Measurements from ENCODE around the gene FBXL3. TPM values are rescaled to one million over a fixed set of nuclear protein-coding genes. Genes with fewer than 3 reads are reported as not detected.
A peak's percentile ranks its signal among the peaks of the same experiment; 100 is the strongest.

FBXL3 gene
- total and polyA plus RNA-seq, 7 donors = 12.5 to 41.3 (median 24.9) TPM

DNA sequence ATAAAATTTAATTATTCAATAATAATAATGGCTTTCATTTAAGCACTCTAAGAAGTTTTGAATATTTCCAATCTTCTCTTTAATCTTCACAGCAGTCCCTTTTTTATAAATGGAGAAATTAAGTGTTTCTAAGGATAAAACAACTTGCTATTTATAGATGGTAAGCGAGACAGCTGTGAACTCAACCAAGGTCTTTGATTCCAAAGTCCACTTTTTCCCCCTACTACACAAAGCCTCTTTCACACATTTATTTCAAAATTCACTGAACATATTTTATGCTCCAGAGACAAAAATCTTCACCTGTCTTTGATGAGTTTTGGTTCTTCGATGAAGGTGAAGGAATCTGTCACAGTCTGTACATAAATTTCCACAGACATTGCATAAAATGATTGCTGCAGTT is 34.4 kb upstream of the FBXL3 start:
- 49 to 60% (median 50%) methylated on average over 2 of the region's 2 CpGs for WGBS, 3 donors
- TF ChIP-seq, protein P1, sequence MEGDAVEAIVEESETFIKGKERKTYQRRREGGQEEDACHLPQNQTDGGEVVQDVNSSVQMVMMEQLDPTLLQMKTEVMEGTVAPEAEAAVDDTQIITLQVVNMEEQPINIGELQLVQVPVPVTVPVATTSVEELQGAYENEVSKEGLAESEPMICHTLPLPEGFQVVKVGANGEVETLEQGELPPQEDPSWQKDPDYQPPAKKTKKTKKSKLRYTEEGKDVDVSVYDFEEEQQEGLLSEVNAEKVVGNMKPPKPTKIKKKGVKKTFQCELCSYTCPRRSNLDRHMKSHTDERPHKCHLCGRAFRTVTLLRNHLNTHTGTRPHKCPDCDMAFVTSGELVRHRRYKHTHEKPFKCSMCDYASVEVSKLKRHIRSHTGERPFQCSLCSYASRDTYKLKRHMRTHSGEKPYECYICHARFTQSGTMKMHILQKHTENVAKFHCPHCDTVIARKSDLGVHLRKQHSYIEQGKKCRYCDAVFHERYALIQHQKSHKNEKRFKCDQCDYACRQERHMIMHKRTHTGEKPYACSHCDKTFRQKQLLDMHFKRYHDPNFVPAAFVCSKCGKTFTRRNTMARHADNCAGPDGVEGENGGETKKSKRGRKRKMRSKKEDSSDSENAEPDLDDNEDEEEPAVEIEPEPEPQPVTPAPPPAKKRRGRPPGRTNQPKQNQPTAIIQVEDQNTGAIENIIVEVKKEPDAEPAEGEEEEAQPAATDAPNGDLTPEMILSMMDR (IDR thresholded peaks at IDR 0.05) = no peak
- Histone ChIP-seq H3K4me1 (peaks cover 4% of the 10 kb centered on the region), H3K9me3 (no peaks in the 10 kb centered on the region), H3K36me3 (ENCODE audit: insufficient read depth in 1 of 2, low read depth in 1 of 2) (peaks cover 6 to 93% of the 10 kb centered on the region in 2 donors), H3K27ac (no peak overlapping the region), H3K27me3 (ENCODE audit: insufficient read depth in 3 of 3, low read length in 2 of 3) (no peaks in the 10 kb centered on the region), H3K4me3 (no peak overlapping the region)
- ATAC-seq (no peak), DNase-seq (no peak)
- intact Hi-C loops (cut with DNase I) = no loop called here

DNA sequence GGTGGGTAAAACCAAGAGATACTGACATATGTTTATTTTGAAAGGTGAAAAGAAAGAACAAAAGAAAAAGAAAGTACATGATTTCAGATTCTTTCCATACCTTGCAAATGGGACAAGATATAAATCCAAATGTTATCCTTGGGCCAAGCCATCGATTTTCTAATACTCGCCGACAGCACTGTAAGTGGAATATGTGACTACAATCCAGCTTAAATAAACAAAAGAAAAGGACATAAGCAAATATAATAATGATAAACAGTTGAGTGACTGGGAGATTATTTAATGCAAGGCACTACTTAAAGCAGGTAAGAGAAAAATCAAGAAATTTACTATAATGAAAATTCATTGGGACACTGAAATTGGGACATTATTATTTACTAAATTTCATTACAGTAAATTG is 29.9 kb upstream of the FBXL3 start:
- Histone ChIP-seq H3K4me3 (no peak overlapping the region), H3K4me1 (peaks cover 6% of the 10 kb centered on the region), H3K27ac (no peak overlapping the region), H3K27me3 (ENCODE audit: insufficient read depth in 3 of 3, low read length in 2 of 3) (no peaks in the 10 kb centered on the region), H3K36me3 (ENCODE audit: insufficient read depth in 1 of 2, low read depth in 1 of 2) (peaks cover 3 to 91% of the 10 kb centered on the region in 2 donors), H3K9me3 (no peaks in the 10 kb centered on the region)
- DNase-seq (no peak), ATAC-seq (no peak)
- TF ChIP-seq, protein P1 (IDR thresholded peaks at IDR 0.05) = no peak
- WGBS, 3 donors = 85 to 96% (median 95%) methylated on average over 3 of the region's 3 CpGs
- intact Hi-C loops (cut with DNase I) = loop anchor here in 1 of 2 donors (2.0 kb wide), 1 partner anchor 30 kb away; the partner anchor contains the start of gene FBXL3

DNA sequence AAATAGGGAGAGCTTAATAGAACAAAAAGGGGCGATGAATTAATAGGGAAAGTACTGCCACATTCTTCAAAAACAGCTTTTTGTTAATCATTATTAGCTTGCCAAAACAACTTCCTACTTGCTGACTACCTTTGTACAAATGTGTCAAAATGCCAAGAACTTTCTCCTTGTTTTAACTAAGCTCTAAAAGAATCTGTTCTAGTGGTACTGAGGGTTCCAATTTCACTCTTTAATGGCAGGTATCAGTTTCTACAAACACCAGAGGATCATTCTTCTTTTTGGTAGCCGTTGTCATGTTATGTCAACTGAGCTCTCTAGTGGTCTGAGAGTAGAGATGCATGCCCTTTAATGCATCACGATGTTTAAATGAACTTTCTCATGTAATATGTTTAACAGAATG is 29.4 kb upstream of the FBXL3 start:
- Histone ChIP-seq H3K27me3 (ENCODE audit: insufficient read depth in 3 of 3, low read length in 2 of 3) (no peaks in the 10 kb centered on the region), H3K9me3 (no peaks in the 10 kb centered on the region), H3K4me3 (no peak overlapping the region), H3K36me3 (ENCODE audit: insufficient read depth in 1 of 2, low read depth in 1 of 2) (peaks cover 3 to 91% of the 10 kb centered on the region in 2 donors), H3K4me1 (peaks cover 6% of the 10 kb centered on the region), H3K27ac (no peak overlapping the region)
- intact Hi-C loops (cut with DNase I) = loop anchor here in 1 of 2 donors (2.0 kb wide), 1 partner anchor 30 kb away; the partner anchor contains the start of gene FBXL3
- WGBS, 3 donors = 42 to 53% (median 44%) methylated on average over 3 of the region's 3 CpGs
- TF ChIP-seq, protein P1 (IDR thresholded peaks at IDR 0.05) = no peak
- DNase-seq (no peak), ATAC-seq (peak in 2 of 4 donors; percentile 43 to 94)

DNA sequence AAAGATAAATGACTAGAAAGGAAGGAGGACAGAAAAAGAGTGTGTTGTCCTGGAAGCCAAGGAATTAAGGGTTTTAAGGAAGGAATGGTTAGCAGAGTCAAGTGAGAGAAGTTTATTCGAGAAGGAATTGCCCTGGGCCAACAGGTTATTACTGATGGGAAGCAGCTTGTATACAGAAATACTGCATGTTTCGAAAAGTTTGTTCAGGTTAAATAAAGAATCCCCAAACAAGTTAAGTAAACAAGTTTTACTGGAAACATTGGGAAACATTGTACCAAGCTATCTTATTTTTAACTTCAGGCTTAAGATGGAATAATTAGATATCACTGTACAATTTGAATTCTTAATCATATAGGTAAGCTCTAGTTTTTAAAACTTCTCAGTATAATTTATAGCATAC is 28.2 kb upstream of the FBXL3 start:
- no peaks in the 10 kb centered on the region for H3K9me3 ChIP-seq
- peaks cover 6% of the 10 kb centered on the region for H3K4me1 ChIP-seq
- no peak overlapping the region for H3K27ac ChIP-seq
- intact Hi-C loops (cut with DNase I) = no loop called here
- ATAC-seq (no peak), DNase-seq (no peak)
- no peak overlapping the region for H3K4me3 ChIP-seq
- TF ChIP-seq, protein P1 (IDR thresholded peaks at IDR 0.05) = no peak
- WGBS, 3 donors = 94 to 98% (median 94%) methylated on average over 2 of the region's 2 CpGs
- no peaks in the 10 kb centered on the region for H3K27me3 ChIP-seq (ENCODE audit: insufficient read depth in 3 of 3, low read length in 2 of 3)
- peaks cover 3 to 92% of the 10 kb centered on the region in 2 donors for H3K36me3 ChIP-seq (ENCODE audit: insufficient read depth in 1 of 2, low read depth in 1 of 2)

DNA sequence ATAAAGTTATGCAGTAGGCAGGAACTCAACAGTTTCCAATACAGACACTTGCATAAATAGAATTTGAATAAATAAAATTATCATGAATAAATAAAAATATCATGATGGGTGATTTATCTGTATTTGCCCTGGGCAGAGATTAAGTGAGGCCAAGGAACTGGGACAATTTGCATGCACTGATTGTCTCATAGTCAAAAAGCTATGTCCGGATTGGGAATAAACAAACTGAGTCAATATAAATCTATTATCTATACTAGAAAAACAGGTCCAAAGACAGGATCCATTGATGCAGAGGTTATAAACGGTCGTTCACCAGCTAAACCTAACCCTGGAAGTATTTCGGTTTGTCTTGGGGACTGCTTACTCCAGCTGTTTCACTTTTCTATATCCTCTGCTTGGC is 26.2 kb upstream of the FBXL3 start:
- H3K27me3 ChIP-seq (ENCODE audit: insufficient read depth in 3 of 3, low read length in 2 of 3) = no peaks in the 10 kb centered on the region
- WGBS, 3 donors = 91 to 95% (median 94%) methylated on average over 4 of the region's 4 CpGs
- ATAC-seq (no peak), DNase-seq (no peak)
- TF ChIP-seq, protein P1 (IDR thresholded peaks at IDR 0.05) = no peak
- intact Hi-C loops (cut with DNase I) = no loop called here
- H3K9me3 ChIP-seq = no peaks in the 10 kb centered on the region
- no peak overlapping the region for H3K27ac ChIP-seq
- peaks cover 0 to 85% of the 10 kb centered on the region in 2 donors for H3K36me3 ChIP-seq (ENCODE audit: insufficient read depth in 1 of 2, low read depth in 1 of 2)
- no peak overlapping the region for H3K4me3 ChIP-seq
- H3K4me1 ChIP-seq = peaks cover 25% of the 10 kb centered on the region
